ENCODE results near the gene PRDM10.

PRDM10 gene

GRCh38 chr11:129911298-129911697 lies 91.3 kb downstream of the PRDM10 start:
- no peak for TF ChIP-seq CTCF (IDR thresholded peaks at IDR 0.05; ENCODE audit: low read depth, low read length, missing control alignments)
- Histone ChIP-seq H3K27ac (peak overlapping the region; percentile 22), H3K27me3 (replicated peaks) (no peaks in the 10 kb centered on the region), H3K36me3 (replicated peaks) (peaks cover 25% of the 10 kb centered on the region), H3K4me3 (ENCODE audit: low read depth, low read length) (no peak overlapping the region)
- peak; percentile 11 for DNase-seq
- in situ Hi-C loops (cut with HindIII; ENCODE audit: low pct_ligation_motif_present, low sequenced_read_pairs) = no loop called here

- H3K4me3 ChIP-seq (ENCODE audit: low read depth, low read length) = no peak overlapping the region
- in situ Hi-C loops (cut with HindIII; ENCODE audit: low pct_ligation_motif_present, low sequenced_read_pairs) = no loop called here
- DNase-seq = no peak
- TF ChIP-seq CTCF (IDR thresholded peaks at IDR 0.05; ENCODE audit: low read depth, low read length, missing control alignments) = no peak
- H3K27ac ChIP-seq = no peak overlapping the region
- no peaks in the 10 kb centered on the region for H3K27me3 ChIP-seq (replicated peaks)
- H3K36me3 ChIP-seq (replicated peaks) = peaks cover 26% of the 10 kb centered on the region
Observed at GRCh38 chr11:129910360-129910759, 92.3 kb downstream of the PRDM10 start.

- in situ Hi-C loops (cut with HindIII; ENCODE audit: low pct_ligation_motif_present, low sequenced_read_pairs) = no loop called here
- Histone ChIP-seq H3K4me3 (ENCODE audit: low read depth, low read length) (no peak overlapping the region), H3K27ac (no peak overlapping the region), H3K27me3 (replicated peaks) (no peaks in the 10 kb centered on the region), H3K36me3 (replicated peaks) (peaks cover 23% of the 10 kb centered on the region)
- TF ChIP-seq CTCF (IDR thresholded peaks at IDR 0.05; ENCODE audit: low read depth, low read length, missing control alignments) = no peak
- no peak for DNase-seq
Observed at GRCh38 chr11:129905402-129905801, 97.2 kb downstream of the PRDM10 start.

- no peak for TF ChIP-seq CTCF (IDR thresholded peaks at IDR 0.05; ENCODE audit: low read depth, low read length, missing control alignments)
- in situ Hi-C loops (cut with HindIII; ENCODE audit: low pct_ligation_motif_present, low sequenced_read_pairs) = no loop called here
- no peak for DNase-seq
Observed at GRCh38 chr11:129896062-129896461, 106.6 kb downstream of the PRDM10 start.

GRCh38 chr11:129895126-129896041 lies 107.3 kb downstream of the PRDM10 start, which contains the start of gene NFRKB:
Gene NFRKB (minus strand): TSS chr11:129895578. CDS start chr11:129892849, 2,729 bp downstream.
- H3K27me3 ChIP-seq (replicated peaks) = no peaks in the 10 kb centered on the region
- in situ Hi-C loops (cut with HindIII; ENCODE audit: low pct_ligation_motif_present, low sequenced_read_pairs) = no loop called here
- peak within 1 kb of the TSS; percentile 76 for H3K4me3 ChIP-seq (ENCODE audit: low read depth, low read length)
- peaks cover 14% of the 10 kb centered on the region for H3K36me3 ChIP-seq (replicated peaks)
- no peak for TF ChIP-seq CTCF (IDR thresholded peaks at IDR 0.05; ENCODE audit: low read depth, low read length, missing control alignments)
- DNase-seq = peak; percentile 59
- H3K27ac ChIP-seq = no peak within 1 kb of the TSS

More at GRCh38 chr11:129896062-129896461, 106.6 kb downstream of the PRDM10 start:
- Histone ChIP-seq H3K36me3 (replicated peaks) (peaks cover 14% of the 10 kb centered on the region), H3K27me3 (replicated peaks) (no peaks in the 10 kb centered on the region), H3K4me3 (ENCODE audit: low read depth, low read length) (peak overlapping the region; percentile 76), H3K27ac (no peak overlapping the region)

Data from brain microvascular endothelial cell (primary cell).